Measurements from ENCODE around the gene IQSEC2. TPM values are rescaled to one million over a fixed set of nuclear protein-coding genes. Genes with fewer than 3 reads are reported as not detected.

The IQSEC2 gene
- total RNA-seq, 1 experiment from 2014 or later, result 19.8 TPM

DNA sequence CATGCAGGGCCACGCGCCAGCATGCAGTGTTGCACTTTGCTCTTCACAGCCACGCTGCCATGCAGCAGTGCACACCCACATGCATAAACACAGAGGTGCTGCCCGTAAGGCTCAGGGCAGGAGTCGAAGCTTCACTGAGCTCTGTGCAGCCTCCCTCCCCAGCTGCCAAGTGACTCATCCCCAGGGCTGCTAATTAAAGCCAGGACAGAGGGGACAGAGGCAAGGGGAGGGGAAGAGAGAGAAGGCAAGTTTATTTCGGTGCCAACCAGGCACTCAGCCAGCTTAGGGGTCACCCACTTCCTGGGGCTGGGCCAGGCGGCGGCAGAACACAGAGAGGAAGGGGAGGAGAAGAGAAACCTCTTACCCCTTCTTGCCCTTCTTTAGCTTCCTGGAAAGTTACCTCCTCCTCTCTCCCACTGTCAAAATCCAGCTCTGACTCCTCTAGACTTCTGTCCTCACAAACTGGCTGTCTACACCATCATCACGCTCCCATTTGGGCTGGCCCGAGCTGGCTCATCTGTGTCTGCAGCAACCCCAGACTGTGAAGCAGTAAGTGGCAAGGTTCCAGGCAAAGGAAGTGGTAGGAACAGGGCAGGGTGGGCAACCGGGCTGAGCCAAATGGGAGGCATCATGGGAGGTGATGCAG is 6.2 kb upstream of the IQSEC2 start:
- peak; percentile 84 for DNase-seq (ENCODE audit: unreplicated experiment)
- ChIA-PET CTCF (interaction anchor here (0.7 to 2.5 kb wide), 9 partner anchors 8 to 217 kb away, joined by 3 to 13 read pairs (median 3); no protein-coding TSS in a partner anchor), POLR2A (interaction anchor here (0.7 to 1.3 kb wide), 4 partner anchors 9 to 62 kb away, joined by 3 to 7 read pairs (median 4); no protein-coding TSS in a partner anchor)
- no peaks in the 10 kb centered on the region for H3K9me3 Mint-ChIP-seq (ENCODE audit: unreplicated experiment)
- H3K4me1 Mint-ChIP-seq (ENCODE audit: insufficient read depth, unreplicated experiment), result peaks cover 21% of the 10 kb centered on the region
- intact Hi-C loops (cut with micrococcal nuclease), result no loop called here
- peaks cover 85% of the 10 kb centered on the region for H3K27me3 Mint-ChIP-seq (ENCODE audit: insufficient read depth, unreplicated experiment)
- TF ChIP-seq, protein P1, sequence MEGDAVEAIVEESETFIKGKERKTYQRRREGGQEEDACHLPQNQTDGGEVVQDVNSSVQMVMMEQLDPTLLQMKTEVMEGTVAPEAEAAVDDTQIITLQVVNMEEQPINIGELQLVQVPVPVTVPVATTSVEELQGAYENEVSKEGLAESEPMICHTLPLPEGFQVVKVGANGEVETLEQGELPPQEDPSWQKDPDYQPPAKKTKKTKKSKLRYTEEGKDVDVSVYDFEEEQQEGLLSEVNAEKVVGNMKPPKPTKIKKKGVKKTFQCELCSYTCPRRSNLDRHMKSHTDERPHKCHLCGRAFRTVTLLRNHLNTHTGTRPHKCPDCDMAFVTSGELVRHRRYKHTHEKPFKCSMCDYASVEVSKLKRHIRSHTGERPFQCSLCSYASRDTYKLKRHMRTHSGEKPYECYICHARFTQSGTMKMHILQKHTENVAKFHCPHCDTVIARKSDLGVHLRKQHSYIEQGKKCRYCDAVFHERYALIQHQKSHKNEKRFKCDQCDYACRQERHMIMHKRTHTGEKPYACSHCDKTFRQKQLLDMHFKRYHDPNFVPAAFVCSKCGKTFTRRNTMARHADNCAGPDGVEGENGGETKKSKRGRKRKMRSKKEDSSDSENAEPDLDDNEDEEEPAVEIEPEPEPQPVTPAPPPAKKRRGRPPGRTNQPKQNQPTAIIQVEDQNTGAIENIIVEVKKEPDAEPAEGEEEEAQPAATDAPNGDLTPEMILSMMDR (IDR thresholded peaks at IDR 0.05; ENCODE audit: unreplicated experiment), result no peak
- no peaks in the 10 kb centered on the region for H3K36me3 Mint-ChIP-seq (ENCODE audit: insufficient read depth, unreplicated experiment)
- BruUV-seq (replicated peaks), result no TSS peak
- H3K4me3 Mint-ChIP-seq (ENCODE audit: unreplicated experiment), result peak overlapping the region; percentile 17
- no peak overlapping the region for H3K27ac Mint-ChIP-seq (ENCODE audit: low read depth, unreplicated experiment)

DNA sequence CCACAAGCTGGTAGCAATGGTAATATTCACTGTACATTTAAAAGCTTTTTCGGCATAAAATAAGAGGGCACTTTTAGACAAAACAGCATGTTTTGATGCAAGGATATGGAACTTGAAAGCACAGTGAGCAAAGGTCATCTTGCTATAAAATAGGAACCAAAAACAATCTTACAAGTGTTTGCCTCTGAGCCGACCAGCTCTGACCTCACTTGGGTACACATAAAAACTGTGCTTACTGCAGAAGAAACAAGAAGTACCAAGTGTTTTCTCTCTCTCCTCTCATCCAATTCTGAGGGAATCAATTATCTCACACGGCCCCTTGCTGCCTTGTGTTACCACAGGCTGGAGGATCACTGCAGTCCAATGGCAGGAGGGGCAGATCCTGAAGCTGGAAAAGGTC is 4.8 kb upstream of the IQSEC2 start:
- peaks cover 27% of the 10 kb centered on the region for H3K4me1 Mint-ChIP-seq (ENCODE audit: insufficient read depth, unreplicated experiment)
- no peak for DNase-seq (ENCODE audit: unreplicated experiment)
- no TSS peak for BruUV-seq (replicated peaks)
- peaks cover 71% of the 10 kb centered on the region for H3K27me3 Mint-ChIP-seq (ENCODE audit: insufficient read depth, unreplicated experiment)
- TF ChIP-seq, protein P1 (IDR thresholded peaks at IDR 0.05; ENCODE audit: unreplicated experiment), result no peak
- H3K27ac Mint-ChIP-seq (ENCODE audit: low read depth, unreplicated experiment), result no peak overlapping the region
- POLR2A ChIA-PET, result interaction anchor here (0.7 to 0.8 kb wide), 2 partner anchors 62 to 223 kb away, joined by 3 to 4 read pairs; partner anchors contain the start of gene KDM5C
- no peaks in the 10 kb centered on the region for H3K9me3 Mint-ChIP-seq (ENCODE audit: unreplicated experiment)
- no peak overlapping the region for H3K4me3 Mint-ChIP-seq (ENCODE audit: unreplicated experiment)
- CTCF ChIA-PET, result interaction anchor here (0.6 to 5.7 kb wide), 12 partner anchors 10 to 948 kb away, joined by 3 to 59 read pairs (median 5); no protein-coding TSS in a partner anchor
- intact Hi-C loops (cut with micrococcal nuclease), result no loop called here
- H3K36me3 Mint-ChIP-seq (ENCODE audit: insufficient read depth, unreplicated experiment), result no peaks in the 10 kb centered on the region

DNA sequence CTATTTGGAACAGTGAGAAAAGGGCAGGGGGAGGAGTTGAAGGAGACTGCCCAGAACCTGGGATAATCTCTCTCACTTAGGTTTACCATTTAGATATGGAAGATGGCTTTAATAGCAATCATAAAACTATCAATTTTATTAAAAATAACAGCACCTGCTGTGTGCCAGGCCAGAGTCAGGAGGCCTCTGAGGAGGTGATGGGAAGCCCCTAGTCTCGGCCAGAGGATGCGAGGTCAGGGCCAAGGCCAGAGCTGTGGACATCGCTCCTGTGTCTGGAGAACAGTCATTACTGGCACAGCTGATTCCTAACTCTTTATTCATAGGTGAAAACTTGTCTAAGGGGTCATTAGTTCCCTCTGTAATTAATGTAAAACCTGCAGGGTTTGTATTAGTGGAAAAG is 4.2 kb upstream of the IQSEC2 start:
- no peaks in the 10 kb centered on the region for H3K9me3 Mint-ChIP-seq (ENCODE audit: unreplicated experiment)
- ChIA-PET CTCF (interaction anchor here (0.6 to 5.7 kb wide), 13 partner anchors 11 to 949 kb away, joined by 3 to 59 read pairs (median 5); no protein-coding TSS in a partner anchor), POLR2A (interaction anchor here (0.8 kb wide), 1 partner anchor 61 kb away, joined by 4 read pairs; the partner anchor contains the start of gene KDM5C)
- no peaks in the 10 kb centered on the region for H3K36me3 Mint-ChIP-seq (ENCODE audit: insufficient read depth, unreplicated experiment)
- TF ChIP-seq, protein P1 (IDR thresholded peaks at IDR 0.05; ENCODE audit: unreplicated experiment), result no peak
- H3K27ac Mint-ChIP-seq (ENCODE audit: low read depth, unreplicated experiment), result no peak overlapping the region
- peaks cover 69% of the 10 kb centered on the region for H3K27me3 Mint-ChIP-seq (ENCODE audit: insufficient read depth, unreplicated experiment)
- intact Hi-C loops (cut with micrococcal nuclease), result no loop called here
- H3K4me1 Mint-ChIP-seq (ENCODE audit: insufficient read depth, unreplicated experiment), result peaks cover 27% of the 10 kb centered on the region
- no peak for DNase-seq (ENCODE audit: unreplicated experiment)
- no TSS peak for BruUV-seq (replicated peaks)
- no peak overlapping the region for H3K4me3 Mint-ChIP-seq (ENCODE audit: unreplicated experiment)

DNA sequence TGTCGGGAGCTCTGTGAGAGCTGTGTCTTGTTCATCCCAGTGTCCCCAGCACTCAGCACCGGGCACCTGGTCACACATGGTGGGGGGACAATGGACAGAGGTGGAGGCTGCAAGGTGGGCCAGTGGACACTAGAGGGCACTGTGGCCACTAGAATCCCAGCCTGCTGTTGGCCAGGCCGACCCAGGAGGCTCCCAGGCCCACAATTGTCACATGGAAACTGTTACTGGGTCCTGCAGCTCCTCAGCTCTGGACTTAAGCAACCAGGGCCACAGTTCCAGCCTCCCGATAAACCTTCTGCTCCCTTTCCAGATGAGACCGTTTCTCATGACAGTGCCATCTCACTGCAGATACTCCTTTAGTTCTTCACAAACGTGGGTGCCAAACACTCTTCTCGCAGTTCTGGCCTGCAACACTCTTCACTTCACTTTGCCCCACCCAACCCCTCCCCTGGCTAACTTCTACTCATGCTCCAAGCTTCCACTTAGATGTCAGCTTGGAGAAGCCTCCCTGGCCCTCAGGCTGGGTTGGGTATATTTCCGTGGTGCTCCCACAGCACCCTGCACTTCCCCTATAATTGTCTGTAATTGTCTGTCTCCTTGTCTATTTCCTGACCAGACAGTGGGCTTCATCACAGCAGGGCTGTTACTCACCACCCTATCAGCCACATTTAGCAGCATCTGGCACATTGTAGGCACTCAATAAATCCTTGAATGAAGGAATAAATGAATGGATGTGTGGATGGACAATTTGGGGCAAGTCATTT is 3.5 kb upstream of the IQSEC2 start:
- intact Hi-C loops (cut with micrococcal nuclease), result no loop called here
- Mint-ChIP-seq H3K4me3 (ENCODE audit: unreplicated experiment) (no peak overlapping the region), H3K9me3 (ENCODE audit: unreplicated experiment) (no peaks in the 10 kb centered on the region), H3K36me3 (ENCODE audit: insufficient read depth, unreplicated experiment) (no peaks in the 10 kb centered on the region), H3K27ac (ENCODE audit: low read depth, unreplicated experiment) (no peak overlapping the region), H3K27me3 (ENCODE audit: insufficient read depth, unreplicated experiment) (peaks cover 69% of the 10 kb centered on the region), H3K4me1 (ENCODE audit: insufficient read depth, unreplicated experiment) (peaks cover 33% of the 10 kb centered on the region)
- ChIA-PET POLR2A (interaction anchor here (0.8 to 1.0 kb wide), 2 partner anchors 21 to 155 kb away, joined by 3 to 4 read pairs; no protein-coding TSS in a partner anchor), CTCF (interaction anchor here (0.6 to 5.7 kb wide), 49 partner anchors 11 to 904 kb away, joined by 3 to 74 read pairs (median 4); no protein-coding TSS in a partner anchor)
- TF ChIP-seq, protein P1 (IDR thresholded peaks at IDR 0.05; ENCODE audit: unreplicated experiment), result peak; percentile 86
- DNase-seq (ENCODE audit: unreplicated experiment), result peak; percentile 62
- BruUV-seq (replicated peaks), result no TSS peak

Measured in MCF 10A (cell line).